HepG2 (cell line): Measurements from ENCODE around the gene VAPB.

Experiments
- FOXM1 ChIP-seq: sonication (generic); formaldehyde crosslinking; IDR thresholded peaks from 2 replicates; pipeline ENCODE4 v1.5.0; 2020; ENCODE audit warnings: missing genetic modification reagents
- MLLT10 ChIP-seq: sonication (generic); formaldehyde crosslinking; IDR thresholded peaks from 2 replicates; pipeline ENCODE4 v1.4.0; 2020; ENCODE audit warnings: missing genetic modification reagents
- NCOA5 ChIP-seq: sonication (generic); formaldehyde crosslinking; IDR thresholded peaks from 2 replicates; pipeline ENCODE4 v1.4.0; 2020; ENCODE audit warnings: missing genetic modification reagents
- NFKBIZ ChIP-seq: IDR thresholded peaks from 2 replicates; pipeline ENCODE4 v1.6.1; 2018; ENCODE audit warnings: missing genetic modification reagents, missing compliant biosample characterization
- RBM22 ChIP-seq: fragments of 200-400 bp; formaldehyde crosslinking; optimal IDR thresholded peaks from 2 replicates; pipeline ENCODE3; 2017; ENCODE audit warnings: mild to moderate bottlenecking, low read length, moderate library complexity
- YY1 ChIP-seq: IDR thresholded peaks from 2 replicates; pipeline ENCODE4 v1.6.1; 2011; ENCODE audit warnings: low read length, low read depth, moderate library complexity, mild to moderate bottlenecking; ENCODE audit not compliant: insufficient read depth, insufficient replicate concordance
- ZNF143 ChIP-seq: sonication (generic); formaldehyde crosslinking; IDR thresholded peaks from 2 replicates; pipeline ENCODE4 v1.4.0; 2020; ENCODE audit warnings: missing genetic modification reagents
- TF ChIP-seq, protein P1 (sequence below): sonication (generic); formaldehyde crosslinking; IDR thresholded peaks from 2 replicates; pipeline ENCODE4 v1.5.0; 2020; ENCODE audit warnings: mild to moderate bottlenecking, missing genetic modification reagents, moderate library complexity
- TF ChIP-seq, protein P2 (sequence below): sonication (generic); formaldehyde crosslinking; IDR thresholded peaks from 2 replicates; pipeline ENCODE4 v1.8.0; 2022; ENCODE audit warnings: mild to moderate bottlenecking, missing genetic modification reagents, moderate library complexity

DNA sequence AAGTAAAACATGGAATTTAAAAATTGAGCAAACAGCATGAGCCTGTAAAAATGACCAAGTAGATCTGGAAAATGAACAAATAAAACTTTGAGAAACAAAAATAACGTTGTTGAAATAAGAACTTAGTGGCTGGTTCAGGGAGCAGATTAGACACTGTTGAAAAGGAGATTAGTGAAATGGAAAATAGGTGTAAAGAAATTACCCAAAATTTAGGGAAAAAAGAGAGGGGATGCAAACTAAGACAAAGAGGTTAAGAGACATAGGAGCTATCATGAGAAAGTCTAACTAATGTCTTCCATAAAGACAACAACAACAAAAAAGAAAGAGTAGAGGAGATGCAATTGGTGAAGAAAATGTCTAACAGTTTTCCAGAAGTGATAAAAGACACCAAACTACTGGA, 97.2 kb downstream of the VAPB start:
- TF ChIP-seq YY1, result no peak
- TF ChIP-seq RBM22, result no peak
- TF ChIP-seq FOXM1 (CRISPR knock-in tag), result no peak
- TF ChIP-seq, protein P1, sequence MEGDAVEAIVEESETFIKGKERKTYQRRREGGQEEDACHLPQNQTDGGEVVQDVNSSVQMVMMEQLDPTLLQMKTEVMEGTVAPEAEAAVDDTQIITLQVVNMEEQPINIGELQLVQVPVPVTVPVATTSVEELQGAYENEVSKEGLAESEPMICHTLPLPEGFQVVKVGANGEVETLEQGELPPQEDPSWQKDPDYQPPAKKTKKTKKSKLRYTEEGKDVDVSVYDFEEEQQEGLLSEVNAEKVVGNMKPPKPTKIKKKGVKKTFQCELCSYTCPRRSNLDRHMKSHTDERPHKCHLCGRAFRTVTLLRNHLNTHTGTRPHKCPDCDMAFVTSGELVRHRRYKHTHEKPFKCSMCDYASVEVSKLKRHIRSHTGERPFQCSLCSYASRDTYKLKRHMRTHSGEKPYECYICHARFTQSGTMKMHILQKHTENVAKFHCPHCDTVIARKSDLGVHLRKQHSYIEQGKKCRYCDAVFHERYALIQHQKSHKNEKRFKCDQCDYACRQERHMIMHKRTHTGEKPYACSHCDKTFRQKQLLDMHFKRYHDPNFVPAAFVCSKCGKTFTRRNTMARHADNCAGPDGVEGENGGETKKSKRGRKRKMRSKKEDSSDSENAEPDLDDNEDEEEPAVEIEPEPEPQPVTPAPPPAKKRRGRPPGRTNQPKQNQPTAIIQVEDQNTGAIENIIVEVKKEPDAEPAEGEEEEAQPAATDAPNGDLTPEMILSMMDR (CRISPR knock-in tag), result no peak
- TF ChIP-seq MLLT10 (CRISPR knock-in tag), result no peak
- TF ChIP-seq NCOA5 (CRISPR knock-in tag), result no peak
- no peak for TF ChIP-seq ZNF143 (CRISPR knock-in tag)
- TF ChIP-seq, protein P2, sequence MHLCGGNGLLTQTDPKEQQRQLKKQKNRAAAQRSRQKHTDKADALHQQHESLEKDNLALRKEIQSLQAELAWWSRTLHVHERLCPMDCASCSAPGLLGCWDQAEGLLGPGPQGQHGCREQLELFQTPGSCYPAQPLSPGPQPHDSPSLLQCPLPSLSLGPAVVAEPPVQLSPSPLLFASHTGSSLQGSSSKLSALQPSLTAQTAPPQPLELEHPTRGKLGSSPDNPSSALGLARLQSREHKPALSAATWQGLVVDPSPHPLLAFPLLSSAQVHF (CRISPR knock-in tag), result no peak
- no peak for TF ChIP-seq NFKBIZ (CRISPR knock-in tag)
